Stimulated activated CD4-positive, alpha-beta T cell treated with anti-CD3 and anti-CD28 coated beads, Interleukin-1b, Interleukin-23, amount 100 ng/mL, for 1 hour (primary cell): ENCODE data around the gene ANKK1.

Source experiments
- DNase-seq, 2 donors: peaks; one replicate each; pipeline ENCODE4 v3.0.0-alpha.2; 2020; ENCODE audit warnings: low read depth in 2 of 2

Gene ANKK1, protein sequence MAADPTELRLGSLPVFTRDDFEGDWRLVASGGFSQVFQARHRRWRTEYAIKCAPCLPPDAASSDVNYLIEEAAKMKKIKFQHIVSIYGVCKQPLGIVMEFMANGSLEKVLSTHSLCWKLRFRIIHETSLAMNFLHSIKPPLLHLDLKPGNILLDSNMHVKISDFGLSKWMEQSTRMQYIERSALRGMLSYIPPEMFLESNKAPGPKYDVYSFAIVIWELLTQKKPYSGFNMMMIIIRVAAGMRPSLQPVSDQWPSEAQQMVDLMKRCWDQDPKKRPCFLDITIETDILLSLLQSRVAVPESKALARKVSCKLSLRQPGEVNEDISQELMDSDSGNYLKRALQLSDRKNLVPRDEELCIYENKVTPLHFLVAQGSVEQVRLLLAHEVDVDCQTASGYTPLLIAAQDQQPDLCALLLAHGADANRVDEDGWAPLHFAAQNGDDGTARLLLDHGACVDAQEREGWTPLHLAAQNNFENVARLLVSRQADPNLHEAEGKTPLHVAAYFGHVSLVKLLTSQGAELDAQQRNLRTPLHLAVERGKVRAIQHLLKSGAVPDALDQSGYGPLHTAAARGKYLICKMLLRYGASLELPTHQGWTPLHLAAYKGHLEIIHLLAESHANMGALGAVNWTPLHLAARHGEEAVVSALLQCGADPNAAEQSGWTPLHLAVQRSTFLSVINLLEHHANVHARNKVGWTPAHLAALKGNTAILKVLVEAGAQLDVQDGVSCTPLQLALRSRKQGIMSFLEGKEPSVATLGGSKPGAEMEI

GRCh38 chr11:113387605-113388211, at the start of gene ANKK1:
Gene ANKK1 (plus strand): TSS chr11:113387779. CDS start chr11:113387885, 106 bp downstream.
- no peak for DNase-seq

- DNase-seq: no peak
Observed at GRCh38 chr11:113338730-113339129, 48.8 kb upstream of the ANKK1 start.

GRCh38 chr11:113339929-113340589, 47.5 kb upstream of the ANKK1 start:
- no peak for DNase-seq

DNA sequence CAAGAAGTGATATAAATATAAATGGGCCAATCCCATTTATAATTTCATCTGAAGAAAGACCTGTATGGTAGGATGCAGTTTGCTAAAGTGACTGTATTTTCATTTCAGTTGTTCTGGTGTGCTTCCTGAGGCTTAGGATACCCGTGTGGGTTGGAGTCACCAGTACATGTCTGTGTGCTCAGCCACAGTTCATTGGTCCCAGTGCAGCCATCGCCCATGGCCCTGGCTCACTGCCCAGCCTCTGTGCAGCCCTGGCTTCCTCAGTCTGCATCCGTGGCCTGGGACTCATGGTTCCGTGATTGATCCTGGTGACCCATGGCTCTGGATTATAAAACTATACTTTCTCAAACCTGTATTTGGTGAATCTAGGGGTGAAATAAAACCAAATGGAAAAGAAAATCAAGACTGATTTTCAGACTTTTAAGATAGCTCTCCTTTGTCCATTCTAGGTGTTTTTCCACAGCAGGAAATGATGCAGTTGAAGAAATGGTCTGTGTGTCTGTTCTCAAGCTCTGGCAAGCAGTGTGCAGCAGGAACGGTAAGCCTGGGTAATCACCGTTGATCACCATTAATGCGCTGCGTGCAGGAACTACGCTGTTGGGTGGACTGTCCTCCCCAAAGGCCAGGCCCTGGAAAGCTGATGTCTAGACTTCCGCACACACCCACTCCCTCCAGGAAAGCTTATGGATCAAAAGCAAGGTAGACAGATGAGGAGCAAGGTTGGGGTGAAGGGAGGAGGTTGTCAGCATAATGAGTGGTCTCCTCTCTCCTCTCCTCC, 46.0 kb upstream of the ANKK1 start:
- no peak for DNase-seq

DNA sequence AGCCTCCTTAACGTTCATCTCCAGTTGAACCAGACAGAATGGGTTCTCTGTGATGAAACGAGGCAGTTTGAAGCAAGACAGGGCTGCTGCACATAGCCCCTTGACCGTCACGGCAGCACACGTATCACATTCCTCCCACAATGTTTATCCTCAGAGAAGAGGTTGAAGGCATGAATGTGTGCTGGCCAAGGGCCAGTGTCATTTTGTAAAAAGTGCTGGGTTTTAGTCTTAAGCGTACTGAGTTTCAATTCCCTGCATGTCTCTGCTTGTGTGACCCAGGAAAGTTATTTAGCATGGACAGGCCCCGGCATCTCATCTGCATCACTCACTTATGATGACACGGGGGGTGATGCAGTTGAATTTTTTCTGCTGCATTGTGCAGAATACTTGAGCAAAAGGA, 41.6 kb upstream of the ANKK1 start:
- no peak for DNase-seq

GRCh38 chr11:113349528-113349927, 38.1 kb upstream of the ANKK1 start:
- no peak for DNase-seq

DNA sequence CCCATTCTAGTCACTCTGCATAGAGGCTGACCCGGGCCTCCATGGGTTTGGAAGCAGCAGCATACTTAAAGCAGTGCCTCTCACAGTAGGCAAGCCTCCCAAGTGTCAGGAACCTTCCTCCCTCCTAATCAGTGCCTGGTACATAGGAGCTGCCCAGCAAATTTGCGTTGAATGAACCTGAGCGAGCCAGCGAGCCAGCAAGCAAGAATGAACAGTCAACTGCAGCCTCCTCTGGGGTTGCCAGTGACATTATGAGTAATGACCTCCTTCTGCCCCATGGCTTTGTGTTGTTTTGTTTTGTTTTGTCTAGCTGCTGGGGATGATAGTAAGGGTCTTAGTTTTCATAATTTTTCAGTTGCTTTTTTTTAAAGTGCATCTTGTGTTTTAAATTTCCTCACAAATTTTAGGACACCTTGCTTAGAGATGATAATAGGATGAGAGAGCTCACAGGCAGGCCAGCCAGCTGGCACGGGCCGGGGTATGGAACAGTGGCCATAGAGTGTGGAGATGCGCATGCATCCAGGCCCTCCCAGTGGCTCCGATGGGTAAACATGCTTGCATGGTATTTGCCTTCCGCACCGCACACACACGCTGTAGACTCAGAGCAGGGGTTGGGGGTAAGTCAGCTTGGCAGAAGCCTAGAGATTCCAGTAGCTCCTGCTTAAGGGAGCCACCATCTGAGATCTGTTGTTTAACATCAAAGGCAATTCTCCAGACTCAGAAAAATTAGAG, 37.1 kb upstream of the ANKK1 start:
- no peak for DNase-seq

DNA sequence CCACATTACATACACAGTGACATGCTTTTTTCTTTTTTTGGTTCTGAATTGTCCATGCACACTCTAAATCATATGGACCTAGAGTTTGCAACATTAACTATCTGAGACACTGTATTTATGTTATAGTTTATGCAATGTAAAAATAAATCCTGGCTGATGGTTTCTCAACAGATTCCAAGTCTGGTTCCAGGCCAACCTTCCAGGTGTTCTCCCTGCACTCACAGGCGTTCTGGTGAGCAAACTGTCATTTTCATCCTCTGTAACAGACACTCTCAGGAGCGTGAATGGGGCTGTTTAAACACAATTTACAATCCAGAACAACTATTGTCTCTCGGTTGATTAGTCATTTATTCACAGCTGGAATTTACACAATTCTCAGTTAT, 36.5 kb upstream of the ANKK1 start:
- no peak for DNase-seq

DNA sequence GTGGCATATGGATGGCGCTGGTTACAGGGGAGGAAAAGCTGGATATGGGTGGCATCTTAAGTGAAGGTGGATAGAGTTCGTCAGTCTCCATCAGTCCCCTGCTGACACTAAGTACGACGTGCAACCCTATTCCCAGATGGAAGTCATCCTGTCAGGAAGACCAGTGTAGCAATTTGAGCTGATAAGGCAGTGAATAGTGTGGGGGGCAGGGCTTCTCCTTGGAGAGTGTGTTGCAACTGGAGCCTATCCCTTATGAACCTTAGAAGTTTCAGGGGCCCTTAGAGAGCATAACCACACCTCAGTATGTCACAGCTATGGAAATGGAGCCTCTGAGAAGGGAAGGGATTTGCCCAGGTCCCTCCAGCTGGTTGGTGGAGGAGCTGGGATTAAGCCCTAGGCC, 36.1 kb upstream of the ANKK1 start:
- no peak for DNase-seq

- no peak for DNase-seq
Observed at GRCh38 chr11:113356203-113356602, 31.4 kb upstream of the ANKK1 start.

- DNase-seq: no peak
Observed at GRCh38 chr11:113363406-113363805, 24.2 kb upstream of the ANKK1 start.

DNA sequence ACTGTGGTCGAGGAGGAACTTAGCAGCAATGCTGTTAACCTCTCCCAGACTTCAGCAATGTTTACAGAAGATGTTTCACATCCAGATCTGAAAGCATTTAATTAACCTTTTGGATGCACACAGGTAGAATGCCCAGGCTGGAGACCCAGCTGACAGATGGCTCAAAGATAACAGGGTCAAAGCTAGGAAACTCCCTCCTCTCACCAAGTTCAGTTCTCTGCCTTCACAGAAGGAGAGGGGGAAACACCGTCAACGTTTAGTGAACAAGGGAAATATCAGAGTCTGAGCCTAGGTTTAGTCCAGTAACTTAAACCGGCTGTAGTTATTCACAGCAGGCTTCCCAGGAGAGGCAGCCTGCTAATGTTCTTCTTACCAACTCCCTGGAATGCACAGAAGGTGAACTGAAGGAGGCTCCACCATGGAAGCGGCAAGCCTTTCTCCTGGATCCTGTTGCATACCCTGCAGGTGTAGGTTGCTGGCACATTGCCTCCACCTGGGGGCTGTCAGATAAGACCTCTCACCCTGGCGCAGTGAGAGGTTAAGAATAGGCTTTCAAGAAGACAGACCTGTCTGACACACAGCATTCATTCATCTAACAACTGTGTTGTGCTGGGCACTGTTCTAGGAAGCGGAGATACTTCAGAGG, 23.5 kb upstream of the ANKK1 start:
- no peak for DNase-seq

DNA sequence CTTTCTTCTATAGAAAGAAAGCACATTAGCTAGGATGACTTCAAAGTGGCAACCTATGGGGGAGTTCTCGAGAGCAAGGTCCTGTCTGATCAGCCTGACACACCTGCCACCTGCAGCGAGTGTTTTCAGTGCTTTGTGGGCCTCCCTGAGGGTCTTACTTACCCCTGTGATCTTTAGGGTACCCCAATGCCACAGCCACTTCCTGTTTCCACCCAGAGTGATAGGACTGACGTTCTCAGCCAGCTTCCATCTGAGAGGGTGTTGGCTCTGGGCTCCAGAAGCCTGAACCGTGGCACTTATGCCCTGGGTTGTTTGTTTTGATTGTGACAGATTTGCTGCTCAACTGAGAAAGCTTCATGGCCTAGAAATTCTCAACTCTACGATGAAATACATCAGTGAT, 21.7 kb upstream of the ANKK1 start:
- no peak for DNase-seq

- DNase-seq: no peak
Observed at GRCh38 chr11:113369411-113369810, 18.2 kb upstream of the ANKK1 start.

DNA sequence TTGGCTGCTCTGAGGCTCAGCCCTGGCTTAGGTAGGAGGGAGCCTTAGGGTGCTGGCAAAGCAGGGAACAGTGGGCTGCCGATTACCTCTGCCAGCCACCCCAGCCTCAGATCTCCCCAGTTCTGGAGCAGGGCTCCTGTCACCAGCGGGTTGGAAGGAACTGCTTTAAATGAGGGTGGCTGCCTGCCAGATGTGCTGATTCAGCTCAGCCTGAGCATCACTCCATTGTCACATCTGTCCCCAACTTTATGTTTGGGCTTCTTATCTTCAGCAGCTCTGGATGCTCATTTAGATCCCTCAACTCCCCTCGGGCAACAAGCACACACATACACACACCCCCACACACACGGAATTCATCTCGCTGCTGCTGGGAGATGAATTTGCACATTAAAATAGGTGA, 16.9 kb upstream of the ANKK1 start:
- DNase-seq: no peak

DNA sequence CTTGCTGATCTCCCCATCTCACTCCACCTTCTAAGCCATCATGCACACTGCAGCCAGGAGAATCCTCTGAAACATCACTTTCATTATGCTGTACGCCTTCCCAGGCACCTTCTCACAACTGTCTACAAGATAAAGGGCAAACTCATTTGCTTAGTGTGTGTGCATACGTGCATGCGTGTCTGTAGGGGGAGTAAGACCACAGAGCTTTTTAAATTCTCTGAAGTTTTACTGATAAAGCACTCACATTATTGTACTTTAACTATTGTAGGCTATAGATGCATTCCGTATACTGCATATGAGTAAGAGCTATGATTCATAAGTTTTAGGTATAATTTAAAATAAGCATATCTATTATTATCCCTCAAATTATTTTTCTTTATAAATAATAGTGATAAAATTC, 15.3 kb upstream of the ANKK1 start:
- DNase-seq: no peak

DNA sequence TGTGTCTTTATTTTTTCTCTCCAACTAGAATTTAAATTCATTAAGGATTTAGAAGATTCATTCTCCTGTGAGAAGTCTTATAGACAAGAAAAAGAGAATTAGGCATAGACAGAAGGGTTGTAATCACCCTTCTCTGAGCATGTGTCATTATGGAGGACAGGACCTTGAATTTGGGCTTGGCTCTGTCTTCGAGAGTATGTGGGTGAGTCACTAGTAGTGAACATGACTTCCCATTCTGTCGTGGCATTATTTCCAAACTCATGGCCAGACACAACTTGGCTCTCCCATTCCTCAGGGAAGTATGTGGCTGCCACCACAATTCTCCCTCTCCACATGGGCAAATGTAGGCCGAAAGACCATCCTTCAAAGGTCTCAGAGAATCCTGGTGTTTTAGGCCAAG, 14.3 kb upstream of the ANKK1 start:
- no peak for DNase-seq

- DNase-seq: no peak
Observed at GRCh38 chr11:113373981-113374560, 13.5 kb upstream of the ANKK1 start.

GRCh38 chr11:113375402-113375801, 12.2 kb upstream of the ANKK1 start:
- DNase-seq: no peak

GRCh38 chr11:113376156-113376555, 11.4 kb upstream of the ANKK1 start:
- DNase-seq: no peak
